Measurements from ENCODE around the gene PKMYT1.

- TF ChIP-seq CTCF (IDR thresholded peaks at IDR 0.05; ENCODE audit: poor library complexity, severe bottlenecking) (no peak), EZH2 (IDR thresholded peaks at IDR 0.05; ENCODE audit: borderline replicate concordance, insufficient read depth, low read length, poor library complexity, severe bottlenecking) (no peak), EP300 (conservative IDR thresholded peaks at IDR 0.05; ENCODE audit: poor library complexity, severe bottlenecking) (no peak), POLR2AphosphoS5 (IDR thresholded peaks at IDR 0.05) (no peak), RAD21 (conservative IDR thresholded peaks at IDR 0.05) (no peak), TAF1 (IDR thresholded peaks at IDR 0.05; ENCODE audit: low read depth) (no peak), MXI1 (conservative IDR thresholded peaks at IDR 0.05; ENCODE audit: poor library complexity, severe bottlenecking) (no peak)
- TF ChIP-seq, protein P1, sequence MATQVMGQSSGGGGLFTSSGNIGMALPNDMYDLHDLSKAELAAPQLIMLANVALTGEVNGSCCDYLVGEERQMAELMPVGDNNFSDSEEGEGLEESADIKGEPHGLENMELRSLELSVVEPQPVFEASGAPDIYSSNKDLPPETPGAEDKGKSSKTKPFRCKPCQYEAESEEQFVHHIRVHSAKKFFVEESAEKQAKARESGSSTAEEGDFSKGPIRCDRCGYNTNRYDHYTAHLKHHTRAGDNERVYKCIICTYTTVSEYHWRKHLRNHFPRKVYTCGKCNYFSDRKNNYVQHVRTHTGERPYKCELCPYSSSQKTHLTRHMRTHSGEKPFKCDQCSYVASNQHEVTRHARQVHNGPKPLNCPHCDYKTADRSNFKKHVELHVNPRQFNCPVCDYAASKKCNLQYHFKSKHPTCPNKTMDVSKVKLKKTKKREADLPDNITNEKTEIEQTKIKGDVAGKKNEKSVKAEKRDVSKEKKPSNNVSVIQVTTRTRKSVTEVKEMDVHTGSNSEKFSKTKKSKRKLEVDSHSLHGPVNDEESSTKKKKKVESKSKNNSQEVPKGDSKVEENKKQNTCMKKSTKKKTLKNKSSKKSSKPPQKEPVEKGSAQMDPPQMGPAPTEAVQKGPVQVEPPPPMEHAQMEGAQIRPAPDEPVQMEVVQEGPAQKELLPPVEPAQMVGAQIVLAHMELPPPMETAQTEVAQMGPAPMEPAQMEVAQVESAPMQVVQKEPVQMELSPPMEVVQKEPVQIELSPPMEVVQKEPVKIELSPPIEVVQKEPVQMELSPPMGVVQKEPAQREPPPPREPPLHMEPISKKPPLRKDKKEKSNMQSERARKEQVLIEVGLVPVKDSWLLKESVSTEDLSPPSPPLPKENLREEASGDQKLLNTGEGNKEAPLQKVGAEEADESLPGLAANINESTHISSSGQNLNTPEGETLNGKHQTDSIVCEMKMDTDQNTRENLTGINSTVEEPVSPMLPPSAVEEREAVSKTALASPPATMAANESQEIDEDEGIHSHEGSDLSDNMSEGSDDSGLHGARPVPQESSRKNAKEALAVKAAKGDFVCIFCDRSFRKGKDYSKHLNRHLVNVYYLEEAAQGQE (IDR thresholded peaks at IDR 0.05; ENCODE audit: borderline replicate concordance) = no peak
These were observed 43.1 kb downstream of the PKMYT1 start for GRCh38 chr16:2937170-2937569.
